HCT116 (cell line): ENCODE measurements around the gene FAM162A. TPM values are rescaled to one million over a fixed set of nuclear protein-coding genes. Genes with fewer than 3 reads are reported as not detected.
"Not testable (repeated sequence)": the region's sequence is repeated elsewhere in the genome, so short reads cannot be mapped to it uniquely, and the experiment has no call there.

Experiments
- ATAC-seq: fragments of 200-7000 bp; cut with Tn5 transposase; 2 replicates; pipeline ENCODE4 v1.9.1; 2020; ENCODE audit warnings: mild to moderate bottlenecking, moderate library complexity
- BruUV-seq: library from RNA; stranded (reverse); fragments of 400-500 nt; replicated peaks from 2 replicates; lab custom pipeline; 2021; lab: Mats Ljungman, UMichigan
- CTCF ChIA-PET: fragments of 300-600 bp; sonication (Branson Sonifier 250); formaldehyde crosslinking; loops from one replicate; lab custom pipeline; 2021; ENCODE audit warnings: antibody characterized with exemption; lab: Charles Lee
- POLR2A ChIA-PET: fragments of 300-600, 350-600 bp; sonication (Branson Sonifier 250); formaldehyde crosslinking; loops from one replicate; lab custom pipeline; 2021; ENCODE audit warnings: antibody characterized with exemption; lab: Charles Lee
- RAD21 ChIA-PET, 2 experiments: fragments of 300-600 bp; sonication (Branson Sonifier 250); formaldehyde crosslinking; loops; one replicate each; lab custom pipeline; 2023; ENCODE audit warnings: low total read pairs in 2 of 2; ENCODE audit not compliant: uncharacterized antibody in 2 of 2, unreplicated experiment in 2 of 2, low non-redundant PET in 1 of 2; lab: Charles Lee
- DNase-seq: peaks from one replicate; pipeline ENCODE4 v3.0.0-alpha.2; 2010; ENCODE audit warnings: low read depth, low spot score
- H2AFZ ChIP-seq: fragments of 200-600 bp; shearing (Covaris generic), sonication (generic); 2 replicates; pipeline ENCODE4 v1.6.1; 2017; ENCODE audit warnings: low read depth, mixed run types, mixed read lengths, antibody characterized with exemption, low read length; ENCODE audit not compliant: poor library complexity, severe bottlenecking
- H3K27ac ChIP-seq: 2 replicates; pipeline ENCODE4 v1.5.1; 2012; ENCODE audit warnings: low read depth, low read length
- H3K27me3 ChIP-seq: fragments of 200-600 bp; sonication (generic); 2 replicates; pipeline ENCODE4 v1.6.1; 2016; ENCODE audit warnings: mixed run types, low read length, mixed read lengths; ENCODE audit not compliant: insufficient read depth
- H3K36me3 ChIP-seq, 2 experiments: fragments of 200-500 bp in 1 of 2; fragments of 200-600 bp in 1 of 2; sonication (Bioruptor generic) in 1 of 2; sonication (generic) in 1 of 2; 2 replicates each; pipeline versions ENCODE4 v1.5.1 to v1.6.1; 2014 to 2016; ENCODE audit warnings: low read length in 2 of 2, inconsistent platforms in 1 of 2, mixed read lengths in 1 of 2, mixed run types in 1 of 2; ENCODE audit not compliant: insufficient read depth in 2 of 2, control insufficient read depth in 1 of 2
- H3K4me1 ChIP-seq, 2 experiments: fragments of 200-600 bp in 1 of 2; sonication (generic) in 1 of 2; 2 replicates each; pipeline versions ENCODE4 v1.5.1 to v1.6.1; 2012 to 2017; ENCODE audit warnings: low read length in 2 of 2, inconsistent platforms in 1 of 2, mild to moderate bottlenecking in 1 of 2, mixed read lengths in 1 of 2, mixed run types in 1 of 2, moderate library complexity in 1 of 2; ENCODE audit not compliant: insufficient read depth in 2 of 2, control insufficient read depth in 1 of 2
- H3K4me2 ChIP-seq: fragments of 200-600 bp; sonication (generic); 2 replicates; pipeline ENCODE4 v1.6.1; 2017; ENCODE audit warnings: mixed run types, low read length, mixed read lengths
- H3K4me3 ChIP-seq, 2 experiments: fragments of 200-600 bp in 1 of 2; sonication (generic) in 1 of 2; replicated peaks in 1 of 2; 2 replicates each; pipeline ENCODE4 v1.5.1; 2011 to 2016; ENCODE audit warnings: low read length in 2 of 2, control low read depth in 1 of 2, low read depth in 1 of 2, mild to moderate bottlenecking in 1 of 2, mixed read lengths in 1 of 2, mixed run types in 1 of 2
- H3K79me2 ChIP-seq: fragments of 200-600 bp; sonication (generic); 2 replicates; pipeline ENCODE4 v1.6.1; 2017; ENCODE audit warnings: mild to moderate bottlenecking, mixed run types, low read length, moderate library complexity, mixed read lengths; ENCODE audit not compliant: insufficient read depth
- H3K9ac ChIP-seq: fragments of 200-600 bp; sonication (generic); 2 replicates; pipeline ENCODE4 v1.6.1; 2016; ENCODE audit warnings: low read length, mixed read lengths
- H3K9me2 ChIP-seq: fragments of 200-600 bp; sonication (generic), shearing (Covaris generic); 2 replicates; pipeline ENCODE4 v1.6.1; 2017; ENCODE audit warnings: mixed run types, mild to moderate bottlenecking, moderate library complexity; ENCODE audit not compliant: insufficient read depth
- H3K9me3 ChIP-seq, 2 experiments: fragments of 200-500 bp in 1 of 2; fragments of 200-600 bp in 1 of 2; sonication (Bioruptor generic) in 1 of 2; sonication (generic) in 1 of 2; 2 replicates each; pipeline ENCODE4 v1.6.1; 2014 to 2017; ENCODE audit warnings: low read length in 2 of 2, mixed read lengths in 2 of 2, inconsistent platforms in 1 of 2, low read depth in 1 of 2, mild to moderate bottlenecking in 1 of 2, mixed run types in 1 of 2, moderate library complexity in 1 of 2; ENCODE audit not compliant: control insufficient read depth in 1 of 2, insufficient read depth in 1 of 2
- H4K20me1 ChIP-seq: fragments of 200-600 bp; sonication (generic), shearing (Covaris generic); 2 replicates; pipeline ENCODE4 v1.6.1; 2017; ENCODE audit warnings: mixed run types, mild to moderate bottlenecking, moderate library complexity; ENCODE audit not compliant: insufficient read depth
- CEBPB ChIP-seq: IDR thresholded peaks from 2 replicates; pipeline ENCODE4 v1.6.1; 2012; ENCODE audit warnings: low read depth
- FOSL1 ChIP-seq: IDR thresholded peaks from 2 replicates; pipeline ENCODE4 v1.6.1; 2012; ENCODE audit warnings: low read depth
- JUND ChIP-seq: IDR thresholded peaks from 2 replicates; pipeline ENCODE4 v1.6.1; 2012
- SP1 ChIP-seq: IDR thresholded peaks from 2 replicates; pipeline ENCODE4 v1.6.1; 2012; ENCODE audit warnings: low read depth
- ZBTB33 ChIP-seq: IDR thresholded peaks from 2 replicates; pipeline ENCODE4 v1.6.1; 2011; ENCODE audit warnings: mild to moderate bottlenecking, low read length, moderate library complexity; ENCODE audit not compliant: insufficient replicate concordance; ENCODE audit errors: extremely low read depth
- ZFX ChIP-seq: fragments of 450-650 bp; IDR thresholded peaks from 2 replicates; pipeline ENCODE4 v1.6.1; 2017
- intact Hi-C: fragments of 100-400 bp; cut with micrococcal nuclease; formaldehyde crosslinking; loops from 2 replicates; pipeline ENCODE4 v1.10.0; 2022
- total RNA-seq: library from RNA; stranded (reverse); gene quantifications from one replicate; pipeline ENCODE4 v1.2.1, GENCODE V29; 2021; ENCODE audit not compliant: unreplicated experiment

FAM162A gene
- total RNA-seq, 1 experiment from 2014 or later = 74.1 TPM

GRCh38 chr3:122365073-122365472, 18.9 kb upstream of the FAM162A start (continued):
- TF ChIP-seq ZBTB33 (no peak), ZFX (no peak), JUND (no peak)

GRCh38 chr3:122365582-122366378, 18.2 kb upstream of the FAM162A start:
- peaks cover 24 to 28% of the 10 kb centered on the region in 2 experiments; a peak in 3 of 4 replicates for H3K36me3 ChIP-seq
- H3K9me3 ChIP-seq, H2AFZ ChIP-seq, H3K27ac ChIP-seq, BruUV-seq, RAD21 ChIA-PET, CTCF ChIA-PET, ATAC-seq, H3K27me3 ChIP-seq, POLR2A ChIA-PET, H3K4me3 ChIP-seq, intact Hi-C loops, H3K9ac ChIP-seq, H3K9me2 ChIP-seq, H4K20me1 ChIP-seq: not testable (repeated sequence)
- H3K4me2 ChIP-seq = peak overlapping the region; percentile 45
- H3K4me1 ChIP-seq = peaks cover 0 to 18% of the 10 kb centered on the region in 2 experiments; a peak in 1 of 4 replicates
- peak; percentile 13 for DNase-seq
- peak; percentile 48; the same call in 1 of the 2 replicates for TF ChIP-seq FOSL1
- TF ChIP-seq SP1 = peak; percentile 38; the same call in 1 of the 2 replicates
- TF ChIP-seq CEBPB = peak; percentile 50; the same call in 1 of the 2 replicates
- TF ChIP-seq JUND = peak; percentile 48
- peaks cover 20% of the 10 kb centered on the region for H3K79me2 ChIP-seq
